ENCODE results near the gene MTARC2. TPM values are rescaled to one million over a fixed set of nuclear protein-coding genes. Genes with fewer than 3 reads are reported as not detected.
A peak's percentile ranks its signal among the peaks of the same experiment; 100 is the strongest.

The MTARC2 gene
- total and polyA plus RNA-seq, 2 of the 13 experiments (the other 11 are each of a cell fraction or from before 2014, with no cell fraction given): 8.5 to 10.1 TPM

- no peak for TF ChIP-seq ZBTB43 (CRISPR knock-in tag; conservative IDR thresholded peaks at IDR 0.05)
- no peak for TF ChIP-seq SOX13 (IDR thresholded peaks at IDR 0.05)
- TF ChIP-seq SOX13 (CRISPR knock-in tag; conservative IDR thresholded peaks at IDR 0.05 in 1 of 2, IDR thresholded peaks at IDR 0.05 in 1 of 2): peak in 1 of 2 experiments; percentile 69; a peak in 2 of 4 replicates
- no peak for TF ChIP-seq ZNF713 (CRISPR knock-in tag; IDR thresholded peaks at IDR 0.05)
- TF ChIP-seq ZKSCAN8 (CRISPR knock-in tag; IDR thresholded peaks at IDR 0.05; ENCODE audit: borderline replicate concordance): no peak
- no peak for TF ChIP-seq CSRNP2 (CRISPR knock-in tag; conservative IDR thresholded peaks at IDR 0.05; ENCODE audit: low read depth)
- no peak for TF ChIP-seq HMG20B (CRISPR knock-in tag; conservative IDR thresholded peaks at IDR 0.05)
- TF ChIP-seq ZMYM4 (CRISPR knock-in tag; IDR thresholded peaks at IDR 0.05): peak; percentile 46; the same call in 1 of the 2 replicates
- peak; percentile 67 for TF ChIP-seq FOXP4 (CRISPR knock-in tag; IDR thresholded peaks at IDR 0.05)
- TF ChIP-seq TBX2 (CRISPR knock-in tag; IDR thresholded peaks at IDR 0.05; ENCODE audit: borderline replicate concordance): no peak
- no peak for TF ChIP-seq CHCHD3 (CRISPR knock-in tag; IDR thresholded peaks at IDR 0.05)
- TF ChIP-seq HOXA3 (CRISPR knock-in tag; IDR thresholded peaks at IDR 0.05): peak; percentile 40; the same call in 1 of the 2 replicates
- peak; percentile 92 for TF ChIP-seq TFE3 (CRISPR knock-in tag; IDR thresholded peaks at IDR 0.05)
- no peak for TF ChIP-seq ZNF547 (CRISPR knock-in tag; IDR thresholded peaks at IDR 0.05)
- TF ChIP-seq PLRG1 (conservative IDR thresholded peaks at IDR 0.05): no peak
- TF ChIP-seq HIVEP1 (CRISPR knock-in tag; IDR thresholded peaks at IDR 0.05): no peak
- TF ChIP-seq RFX5 (IDR thresholded peaks at IDR 0.05; ENCODE audit: low read depth, low read length): no peak
- no peak for TF ChIP-seq EZH2 (conservative IDR thresholded peaks at IDR 0.05; ENCODE audit: low read depth, low read length)
- TF ChIP-seq RXRA (CRISPR knock-in tag; IDR thresholded peaks at IDR 0.05): peak; percentile 54; the same call in 1 of the 2 replicates
- no peak for TF ChIP-seq ZSCAN22 (CRISPR knock-in tag; IDR thresholded peaks at IDR 0.05)
- TF ChIP-seq TRIM24 (CRISPR knock-in tag; IDR thresholded peaks at IDR 0.05): no peak
- TF ChIP-seq ELF3 (CRISPR knock-in tag; IDR thresholded peaks at IDR 0.05): no peak; the same call in 1 of the 2 replicates
- no peak for TF ChIP-seq NBN (conservative IDR thresholded peaks at IDR 0.05)
- no peak for TF ChIP-seq SMYD3 (CRISPR knock-in tag; IDR thresholded peaks at IDR 0.05)
- no peak for TF ChIP-seq ZNF577 (CRISPR knock-in tag; IDR thresholded peaks at IDR 0.05; ENCODE audit: borderline replicate concordance, low read depth)
- TF ChIP-seq ZFX (CRISPR knock-in tag; IDR thresholded peaks at IDR 0.05; ENCODE audit: low read depth): no peak
These were observed 36.9 kb upstream of the MTARC2 start (continued) for GRCh38 chr1:220711056-220711809.

Data from HepG2 (cell line).